ENCODE results near the gene USHBP1. TPM values are rescaled to one million over a fixed set of nuclear protein-coding genes. Genes with fewer than 3 reads are reported as not detected.

Gene USHBP1
- total and polyA plus RNA-seq, 2 of the 13 experiments (the other 11 are each of a cell fraction or from before 2014, with no cell fraction given): 0.15 to 1.5 TPM

- TF ChIP-seq RFXAP (CRISPR knock-in tag; IDR thresholded peaks at IDR 0.05; ENCODE audit: borderline replicate concordance): 0 out of 2 replicates have a peak, but pooled peaks have one; percentile 36
- no peak for TF ChIP-seq ZSCAN29 (CRISPR knock-in tag; conservative IDR thresholded peaks at IDR 0.05)
- TF ChIP-seq CHD4 (IDR thresholded peaks at IDR 0.05; ENCODE audit: borderline replicate concordance, low read length): no peak
- TF ChIP-seq ZNF253 (CRISPR knock-in tag; IDR thresholded peaks at IDR 0.05; ENCODE audit: borderline replicate concordance): no peak
- TF ChIP-seq EP300 (IDR thresholded peaks at IDR 0.05; ENCODE audit: low read depth in 2 of 2, low read length in 2 of 2): peak; percentile 23 to 42; a peak in 1 of 4 replicates
- no peak for TF ChIP-seq EP300 (CRISPR knock-in tag; IDR thresholded peaks at IDR 0.05; ENCODE audit: borderline replicate concordance)
- no peak for TF ChIP-seq ZNF264 (CRISPR knock-in tag; IDR thresholded peaks at IDR 0.05)
- TF ChIP-seq HCFC1 (IDR thresholded peaks at IDR 0.05; ENCODE audit: low read depth, low read length): no peak
- no peak for TF ChIP-seq ZFP37 (CRISPR knock-in tag; IDR thresholded peaks at IDR 0.05; ENCODE audit: borderline replicate concordance)
- TF ChIP-seq NR2F1 (CRISPR knock-in tag; IDR thresholded peaks at IDR 0.05): peak; percentile 78 to 90; a peak in 3 of 4 replicates
- TF ChIP-seq HHEX (CRISPR knock-in tag; IDR thresholded peaks at IDR 0.05): no peak
- TF ChIP-seq ZBTB21 (CRISPR knock-in tag; IDR thresholded peaks at IDR 0.05): no peak
- TF ChIP-seq JUNB (CRISPR knock-in tag; IDR thresholded peaks at IDR 0.05; ENCODE audit: borderline replicate concordance): no peak
- no peak for TF ChIP-seq SIX4 (CRISPR knock-in tag; IDR thresholded peaks at IDR 0.05)
- peak; percentile 42; the same call in 1 of the 2 replicates for TF ChIP-seq ZNF501 (CRISPR knock-in tag; IDR thresholded peaks at IDR 0.05)
- TF ChIP-seq, protein P1, sequence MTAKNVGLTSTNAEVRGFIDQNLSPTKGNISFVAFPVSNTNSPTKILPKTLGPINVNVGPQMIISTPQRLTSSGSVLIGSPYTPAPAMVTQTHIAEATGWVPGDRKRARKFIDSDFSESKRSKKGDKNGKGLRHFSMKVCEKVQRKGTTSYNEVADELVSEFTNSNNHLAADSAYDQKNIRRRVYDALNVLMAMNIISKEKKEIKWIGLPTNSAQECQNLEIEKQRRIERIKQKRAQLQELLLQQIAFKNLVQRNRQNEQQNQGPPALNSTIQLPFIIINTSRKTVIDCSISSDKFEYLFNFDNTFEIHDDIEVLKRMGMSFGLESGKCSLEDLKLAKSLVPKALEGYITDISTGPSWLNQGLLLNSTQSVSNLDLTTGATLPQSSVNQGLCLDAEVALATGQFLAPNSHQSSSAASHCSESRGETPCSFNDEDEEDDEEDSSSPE (CRISPR knock-in tag; IDR thresholded peaks at IDR 0.05): peak; percentile 37; the same call in 1 of the 2 replicates
- 0 out of 2 replicates have a peak, but pooled peaks have one; percentile 11 for TF ChIP-seq SOX13 (IDR thresholded peaks at IDR 0.05)
- TF ChIP-seq SOX13 (CRISPR knock-in tag; conservative IDR thresholded peaks at IDR 0.05 in 1 of 2, IDR thresholded peaks at IDR 0.05 in 1 of 2): peak in 1 of 2 experiments; percentile 91; a peak in 2 of 4 replicates
- no peak for TF ChIP-seq PCBP2 (optimal IDR thresholded peaks at IDR 0.05; ENCODE audit: low read depth, low read length, poor library complexity, severe bottlenecking)
- TF ChIP-seq ZNF839 (CRISPR knock-in tag; IDR thresholded peaks at IDR 0.05; ENCODE audit: borderline replicate concordance): no peak
- TF ChIP-seq ZNF33A (CRISPR knock-in tag; IDR thresholded peaks at IDR 0.05; ENCODE audit: borderline replicate concordance): no peak
- TF ChIP-seq ZNF207 (IDR thresholded peaks at IDR 0.05; ENCODE audit: borderline replicate concordance): no peak
- 0 out of 2 replicates have a peak, but pooled peaks have one; percentile 33 for TF ChIP-seq ZFP36L1 (CRISPR knock-in tag; IDR thresholded peaks at IDR 0.05)
- peak; percentile 47; the same call in 1 of the 3 replicates for TF ChIP-seq MXI1 (IDR thresholded peaks at IDR 0.05; ENCODE audit: borderline replicate concordance, low read depth, low read length)
- TF ChIP-seq, protein P2, sequence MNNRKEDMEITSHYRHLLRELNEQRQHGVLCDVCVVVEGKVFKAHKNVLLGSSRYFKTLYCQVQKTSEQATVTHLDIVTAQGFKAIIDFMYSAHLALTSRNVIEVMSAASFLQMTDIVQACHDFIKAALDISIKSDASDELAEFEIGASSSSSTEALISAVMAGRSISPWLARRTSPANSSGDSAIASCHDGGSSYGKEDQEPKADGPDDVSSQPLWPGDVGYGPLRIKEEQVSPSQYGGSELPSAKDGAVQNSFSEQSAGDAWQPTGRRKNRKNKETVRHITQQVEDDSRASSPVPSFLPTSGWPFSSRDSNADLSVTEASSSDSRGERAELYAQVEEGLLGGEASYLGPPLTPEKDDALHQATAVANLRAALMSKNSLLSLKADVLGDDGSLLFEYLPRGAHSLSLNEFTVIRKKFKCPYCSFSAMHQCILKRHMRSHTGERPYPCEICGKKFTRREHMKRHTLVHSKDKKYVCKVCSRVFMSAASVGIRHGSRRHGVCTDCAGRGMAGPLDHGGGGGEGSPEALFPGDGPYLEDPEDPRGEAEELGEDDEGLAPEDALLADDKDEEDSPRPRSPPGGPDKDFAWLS (CRISPR knock-in tag; IDR thresholded peaks at IDR 0.05; ENCODE audit: borderline replicate concordance): no peak
- TF ChIP-seq ZC3H13 (CRISPR knock-in tag; IDR thresholded peaks at IDR 0.05): 0 out of 2 replicates have a peak, but pooled peaks have one; percentile 50
- peak; percentile 43; the same call in 1 of the 2 replicates for TF ChIP-seq NRL (CRISPR knock-in tag; IDR thresholded peaks at IDR 0.05; ENCODE audit: borderline replicate concordance)
- no peak for TF ChIP-seq ZFP90 (CRISPR knock-in tag; IDR thresholded peaks at IDR 0.05; ENCODE audit: borderline replicate concordance)
These were observed 64.0 kb downstream of the USHBP1 start (continued) for GRCh38 chr19:17200408-17201079.

Data from HepG2 (cell line).